H9 (cell line): ENCODE data around the gene SOX8. TPM values are rescaled to one million over a fixed set of nuclear protein-coding genes. Genes with fewer than 3 reads are reported as not detected.

ENCODE experiments used
- DNase-seq: peaks from one replicate; pipeline ENCODE4 v3.0.0-alpha.2; 2017
- H2AFZ ChIP-seq: one replicate; pipeline ENCODE4 v1.6.1; 2013; ENCODE audit warnings: mild to moderate bottlenecking, low read length, control low read depth, moderate library complexity
- H2AK5ac ChIP-seq: 2 replicates; pipeline ENCODE4 v1.6.1; 2013; ENCODE audit warnings: low read length, control low read depth, mixed read lengths; ENCODE audit not compliant: insufficient read length
- H2BK120ac ChIP-seq: one replicate; pipeline ENCODE4 v1.6.1; 2013; ENCODE audit warnings: low read depth, mild to moderate bottlenecking, low read length, control low read depth, inconsistent platforms; ENCODE audit not compliant: poor library complexity, severe bottlenecking
- H2BK12ac ChIP-seq: 2 replicates; pipeline ENCODE4 v1.6.1; 2013; ENCODE audit warnings: low read length, control low read depth, mixed read lengths, low read depth; ENCODE audit not compliant: insufficient read length
- H2BK15ac ChIP-seq: 2 replicates; pipeline ENCODE4 v1.6.1; 2013; ENCODE audit warnings: low read depth, low read length, control low read depth
- H2BK20ac ChIP-seq: one replicate; pipeline ENCODE4 v1.6.1; 2013; ENCODE audit warnings: low read depth, mild to moderate bottlenecking, low read length, control low read depth, inconsistent platforms; ENCODE audit not compliant: poor library complexity, severe bottlenecking
- H2BK5ac ChIP-seq: 2 replicates; pipeline ENCODE4 v1.6.1; 2013; ENCODE audit warnings: low read length, control low read depth, mixed read lengths; ENCODE audit not compliant: insufficient read length
- H3K14ac ChIP-seq: 2 replicates; pipeline ENCODE4 v1.6.1; 2013; ENCODE audit warnings: low read length, control low read depth; ENCODE audit not compliant: insufficient read depth
- H3K18ac ChIP-seq: 2 replicates; pipeline ENCODE4 v1.6.1; 2013; ENCODE audit warnings: low read depth, mild to moderate bottlenecking, mixed read lengths, low read length, control low read depth; ENCODE audit not compliant: insufficient read length
- H3K23ac ChIP-seq: 2 replicates; pipeline ENCODE4 v1.6.1; 2013; ENCODE audit warnings: low read length, control low read depth, mixed read lengths, low read depth; ENCODE audit not compliant: insufficient read length
- H3K23me2 ChIP-seq: 2 replicates; pipeline ENCODE4 v1.6.1; 2013; ENCODE audit warnings: low read depth, mild to moderate bottlenecking, mixed read lengths, low read length, control low read depth; ENCODE audit not compliant: insufficient read length, poor library complexity, severe bottlenecking
- H3K27ac ChIP-seq: 2 replicates; pipeline ENCODE4 v1.5.1; 2013; ENCODE audit warnings: low read length, control low read depth, mixed read lengths, low read depth; ENCODE audit not compliant: insufficient read length
- H3K27me3 ChIP-seq: 2 replicates; pipeline ENCODE4 v1.6.1; 2013; ENCODE audit warnings: low read length, control low read depth, inconsistent platforms; ENCODE audit not compliant: insufficient read depth
- H3K4ac ChIP-seq: 2 replicates; pipeline ENCODE4 v1.6.1; 2013; ENCODE audit warnings: low read depth, mild to moderate bottlenecking, control low read depth, inconsistent platforms, low read length, moderate library complexity
- H3K4me1 ChIP-seq: 2 replicates; pipeline ENCODE4 v1.6.1; 2013; ENCODE audit warnings: low read length, control low read depth, inconsistent platforms; ENCODE audit not compliant: insufficient read depth
- H3K4me2 ChIP-seq: 2 replicates; pipeline ENCODE4 v1.6.1; 2013; ENCODE audit warnings: low read length, control low read depth, mixed read lengths; ENCODE audit not compliant: insufficient read length, insufficient read depth
- H3K56ac ChIP-seq: 2 replicates; pipeline ENCODE4 v1.6.1; 2013; ENCODE audit warnings: low read depth, mild to moderate bottlenecking, mixed read lengths, low read length, control low read depth; ENCODE audit not compliant: insufficient read length
- H3K79me1 ChIP-seq: 2 replicates; pipeline ENCODE4 v1.6.1; 2013; ENCODE audit warnings: low read depth, mild to moderate bottlenecking, moderate library complexity, low read length, control low read depth, inconsistent platforms; ENCODE audit not compliant: insufficient read depth, poor library complexity, severe bottlenecking
- H3K79me2 ChIP-seq: 2 replicates; pipeline ENCODE4 v1.6.1; 2013; ENCODE audit warnings: low read length, control low read depth, inconsistent platforms; ENCODE audit not compliant: insufficient read depth
- H3K9ac ChIP-seq: 2 replicates; pipeline ENCODE4 v1.6.1; 2013; ENCODE audit warnings: low read length, control low read depth, mixed read lengths; ENCODE audit not compliant: insufficient read length; ENCODE audit errors: extremely low read depth
- H3K9me3 ChIP-seq: one replicate; pipeline ENCODE4 v1.6.1; 2013; ENCODE audit warnings: low read depth, low read length, inconsistent platforms; ENCODE audit not compliant: control insufficient read depth
- H3T11ph ChIP-seq: one replicate; pipeline ENCODE4 v1.6.1; 2013; ENCODE audit warnings: mild to moderate bottlenecking, low read length, control low read depth, inconsistent platforms
- H4K20me1 ChIP-seq: one replicate; pipeline ENCODE4 v1.6.1; 2013; ENCODE audit not compliant: control insufficient read depth, insufficient read length, insufficient read depth
- H4K5ac ChIP-seq: 2 replicates; pipeline ENCODE4 v1.6.1; 2013; ENCODE audit warnings: low read depth, mild to moderate bottlenecking, mixed read lengths, low read length, control low read depth; ENCODE audit not compliant: insufficient read length
- H4K8ac ChIP-seq: replicated peaks from 2 replicates; pipeline ENCODE4 v1.6.1; 2013; ENCODE audit warnings: low read length, control low read depth, mixed read lengths, low read depth; ENCODE audit not compliant: insufficient read length
- H4K91ac ChIP-seq: 2 replicates; pipeline ENCODE4 v1.6.1; 2013; ENCODE audit warnings: low read depth, mild to moderate bottlenecking, moderate library complexity, mixed read lengths, low read length, control low read depth; ENCODE audit not compliant: insufficient read length
- H3K27ac Mint-ChIP-seq, 3 experiments: 2 replicates in 2 of 3; 3 replicates in 1 of 3; pipeline ENCODE4 v1.8.0; 2020 to 2021; ENCODE audit warnings: mixed read lengths in 3 of 3, mild to moderate bottlenecking in 1 of 3, moderate library complexity in 1 of 3
- H3K27me3 Mint-ChIP-seq: 2 replicates; pipeline ENCODE4 v1.8.0; 2021; ENCODE audit warnings: low read depth, mild to moderate bottlenecking, moderate library complexity, mixed read lengths
- H3K36me3 Mint-ChIP-seq, 3 experiments: 2 replicates in 2 of 3; 3 replicates in 1 of 3; pipeline ENCODE4 v1.8.0; 2020 to 2021; ENCODE audit warnings: low read depth in 3 of 3, mixed read lengths in 3 of 3; ENCODE audit not compliant: insufficient read depth in 1 of 3
- H3K4me1 Mint-ChIP-seq, 2 experiments: 2 replicates each; pipeline ENCODE4 v1.8.0; 2020; ENCODE audit warnings: mixed read lengths in 2 of 2
- H3K4me3 Mint-ChIP-seq, 2 experiments: 2 replicates in 1 of 2; 3 replicates in 1 of 2; pipeline ENCODE4 v1.8.0; 2020 to 2021; ENCODE audit warnings: mild to moderate bottlenecking in 2 of 2, mixed read lengths in 2 of 2, moderate library complexity in 1 of 2
- H3K9me3 Mint-ChIP-seq, 2 experiments: 2 replicates in 1 of 2; 3 replicates in 1 of 2; pipeline ENCODE4 v1.8.0; 2020; ENCODE audit warnings: mild to moderate bottlenecking in 2 of 2, mixed read lengths in 2 of 2, moderate library complexity in 1 of 2
- CTCF ChIP-seq: fragments of 200-600 bp; sonication (generic); conservative IDR thresholded peaks from 3 replicates; pipeline ENCODE4 v1.8.0; 2021; ENCODE audit warnings: antibody characterized with exemption, mild to moderate bottlenecking
- WGBS: extraction: QIAGEN DNeasy Blood & Tissue Kit; methylation state at CpG from one replicate; pipeline ENCODE4 v1.1.7; 2013; ENCODE audit warnings: missing lambda C conversion rate, low lambda C conversion rate, mixed read lengths; ENCODE audit not compliant: insufficient read length; ENCODE audit errors: extremely low coverage; 5-methylcytosine and 5-hydroxymethylcytosine counted together
- total RNA-seq: library from RNA; stranded (reverse); gene quantifications from 2 replicates; pipeline ENCODE4 v1.2.1, GENCODE V29; 2021

Gene SOX8
- total RNA-seq, 1 experiment from 2014 or later: 8.9 TPM

DNA sequence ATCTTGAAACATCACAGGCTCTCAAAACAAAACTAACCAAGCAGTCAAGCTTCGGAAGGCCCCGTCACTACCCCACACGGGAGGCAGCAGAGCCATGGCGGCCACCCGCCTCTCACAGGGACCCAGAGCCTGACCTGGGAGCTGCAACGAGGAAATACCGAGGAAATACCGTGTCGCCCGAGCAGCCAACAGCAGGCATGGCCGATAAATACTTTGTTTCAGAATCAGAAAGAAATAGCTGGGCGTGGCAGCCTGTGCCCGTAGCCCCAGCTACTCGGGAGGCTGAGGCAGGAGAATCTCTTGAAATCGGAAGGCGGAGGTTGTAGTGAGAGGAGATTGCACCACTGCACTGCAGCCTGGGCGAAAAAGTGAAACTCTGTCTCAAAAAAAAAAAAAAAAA lies 17.7 kb upstream of the SOX8 start:
- Histone ChIP-seq H2BK15ac (no peak overlapping the region), H4K91ac (no peak overlapping the region), H2AK5ac (no peak overlapping the region), H2BK5ac (no peak overlapping the region), H3K23ac (no peak overlapping the region), H3T11ph (no peak overlapping the region), H3K4me2 (no peak overlapping the region), H3K23me2 (no peaks in the 10 kb centered on the region), H3K9me3 (no peaks in the 10 kb centered on the region), H3K79me1 (no peaks in the 10 kb centered on the region), H3K56ac (no peak overlapping the region), H2BK20ac (no peak overlapping the region), H4K8ac (no peak overlapping the region), H3K79me2 (no peaks in the 10 kb centered on the region), H3K27ac (no peak overlapping the region), H3K18ac (no peak overlapping the region), H4K5ac (no peak overlapping the region), H4K20me1 (no peaks in the 10 kb centered on the region), H2BK120ac (no peak overlapping the region), H3K14ac (no peak overlapping the region), H3K9ac (no peak overlapping the region), H3K27me3 (no peaks in the 10 kb centered on the region), H3K4me1 (no peaks in the 10 kb centered on the region), H2BK12ac (no peak overlapping the region), H2AFZ (no peak overlapping the region), H3K4ac (no peak overlapping the region)
- H3K4me1 Mint-ChIP-seq: peaks cover 3 to 6% of the 10 kb centered on the region in 2 experiments; a peak in 3 of 4 replicates
- H3K27ac Mint-ChIP-seq: no peak overlapping the region
- H3K9me3 Mint-ChIP-seq: peaks cover 0 to 2% of the 10 kb centered on the region in 2 experiments; a peak in 1 of 5 replicates
- no peak for DNase-seq
- peaks cover 0 to 14% (median 8%) of the 10 kb centered on the region in 3 experiments; a peak in 5 of 7 replicates for H3K36me3 Mint-ChIP-seq
- WGBS: no CpG with 5 or more reads among the region's 17 CpGs
- H3K4me3 Mint-ChIP-seq: no peak overlapping the region
- TF ChIP-seq CTCF: no peak
- peaks cover 16% of the 10 kb centered on the region for H3K27me3 Mint-ChIP-seq
